NCI-H524 (cell line): ENCODE results near the gene RASGRP1.

Experiments
- DNase-seq, 2 experiments: peaks; one replicate each; lab custom pipeline; 2025; lab: John Stamatoyannopoulos, UW

RASGRP1 gene

DNA sequence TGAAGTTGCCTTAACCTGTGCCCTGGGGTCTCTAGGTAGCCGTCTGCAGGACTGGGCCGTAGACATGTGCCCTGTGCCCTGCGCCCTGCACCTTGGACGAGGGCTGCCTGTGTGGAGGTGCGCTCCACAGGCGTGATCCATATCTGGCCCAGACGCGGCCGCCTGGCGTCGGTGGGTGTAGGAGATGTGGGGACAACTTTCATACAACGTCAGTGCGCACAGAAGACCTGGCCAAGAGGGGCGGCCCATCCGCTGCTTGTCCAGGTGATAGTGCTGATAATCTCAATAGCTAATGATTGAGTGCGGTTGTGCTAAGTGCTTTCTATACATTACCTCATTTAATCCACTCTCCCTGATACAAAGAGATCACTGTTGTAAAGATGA lies 665 bp upstream of the RASGRP1 start:
- DNase-seq = no peak

DNA sequence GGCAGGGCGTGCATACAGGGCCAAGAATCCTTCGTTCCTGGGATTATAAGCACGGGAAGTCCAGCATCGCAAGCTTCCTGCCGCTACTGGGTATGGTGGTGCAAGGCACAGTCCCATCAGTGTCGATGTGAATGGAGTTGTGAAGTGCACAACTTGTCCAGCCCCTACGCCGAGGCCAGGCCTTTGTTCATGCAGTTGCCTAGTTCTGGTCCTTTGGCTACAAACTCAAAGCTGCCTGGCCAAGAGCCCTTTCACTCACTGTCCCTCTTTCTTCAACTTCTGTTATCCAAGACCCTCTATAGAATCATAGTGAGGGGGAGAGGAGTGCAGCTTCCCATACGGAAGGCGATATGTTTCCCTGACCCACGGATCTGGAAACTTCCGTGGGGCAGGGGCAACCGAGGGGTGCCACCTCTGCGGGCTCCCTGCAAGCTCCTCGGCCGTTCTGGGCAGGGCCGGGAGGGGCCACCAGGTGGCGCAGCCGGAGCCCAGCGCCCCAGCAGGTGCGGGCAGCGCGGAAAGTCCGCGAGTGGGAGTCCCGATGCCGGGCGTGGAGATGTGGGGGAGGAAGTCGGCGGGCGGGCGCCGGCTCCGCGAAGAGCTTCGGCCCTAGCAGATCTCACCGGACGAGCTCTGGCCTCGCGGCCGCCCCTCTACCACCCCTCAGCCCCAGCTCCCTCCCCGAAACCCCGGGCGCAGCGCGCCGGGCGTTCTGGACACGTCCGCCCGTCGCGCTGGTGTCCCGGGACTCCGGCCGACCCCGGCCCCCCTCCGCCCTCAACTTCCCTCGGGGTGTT lies 693 bp downstream of the RASGRP1 start:
- DNase-seq = peak; percentile 16 to 65

- DNase-seq = no peak
Observed at GRCh38 chr15:38562278-38562677, 2.3 kb downstream of the RASGRP1 start.

- no peak for DNase-seq
Observed at GRCh38 chr15:38560456-38560926, 4.1 kb downstream of the RASGRP1 start.

GRCh38 chr15:38559636-38560307 lies 4.8 kb downstream of the RASGRP1 start:
- no peak for DNase-seq

DNA sequence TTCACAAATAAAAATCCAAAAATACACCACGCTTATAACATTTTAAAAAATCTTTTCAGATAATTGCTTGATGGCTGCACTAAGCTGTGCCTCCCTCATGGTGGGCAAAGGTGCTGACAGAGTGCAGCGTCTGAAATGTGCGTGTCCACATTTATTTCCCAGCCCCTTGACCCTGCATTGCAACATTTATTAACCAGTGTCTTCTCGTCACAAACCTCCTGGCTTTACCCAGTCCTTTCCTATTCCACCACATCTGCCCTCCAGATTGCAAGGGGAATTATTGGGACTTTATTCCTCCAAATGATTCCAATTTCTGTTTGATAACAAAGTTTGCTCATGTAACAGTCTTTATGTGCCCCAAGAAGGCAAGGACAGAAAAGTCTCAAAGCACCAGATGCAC lies 5.5 kb downstream of the RASGRP1 start:
- no peak for DNase-seq

DNA sequence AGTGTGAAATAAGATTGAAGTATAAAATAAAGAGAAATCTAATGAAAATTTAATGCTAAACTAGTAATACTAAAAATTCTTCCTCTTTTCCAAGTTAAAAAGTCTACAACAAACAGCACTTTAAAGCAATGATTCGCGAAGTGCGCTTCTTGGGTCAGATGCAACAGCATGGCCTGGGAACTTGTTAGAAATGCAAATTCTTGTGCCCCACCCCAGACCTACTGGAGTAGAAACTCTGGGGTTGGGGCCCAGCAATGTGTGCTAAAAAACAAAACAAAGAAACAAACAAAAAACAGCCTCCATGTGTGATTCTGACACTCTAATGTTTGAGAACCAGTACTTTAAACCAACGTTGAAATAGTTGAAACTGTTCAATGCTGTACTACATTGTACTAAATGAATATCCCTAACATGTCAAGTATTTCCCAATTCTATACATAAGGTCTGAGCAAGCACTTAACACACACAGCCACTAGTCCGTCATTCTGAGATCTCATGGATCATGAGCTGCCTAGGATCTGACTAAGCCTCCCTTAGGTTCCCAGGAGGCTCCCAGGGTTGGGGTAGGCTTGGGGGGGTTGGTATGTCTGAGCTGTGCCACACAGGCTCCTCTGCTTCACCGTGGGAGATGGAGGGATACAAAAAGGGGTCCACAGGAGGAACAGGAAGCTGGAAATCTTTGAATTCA lies 6.1 kb downstream of the RASGRP1 start:
- no peak for DNase-seq

- no peak for DNase-seq
Observed at GRCh38 chr15:38557921-38558320, 6.7 kb downstream of the RASGRP1 start.

DNA sequence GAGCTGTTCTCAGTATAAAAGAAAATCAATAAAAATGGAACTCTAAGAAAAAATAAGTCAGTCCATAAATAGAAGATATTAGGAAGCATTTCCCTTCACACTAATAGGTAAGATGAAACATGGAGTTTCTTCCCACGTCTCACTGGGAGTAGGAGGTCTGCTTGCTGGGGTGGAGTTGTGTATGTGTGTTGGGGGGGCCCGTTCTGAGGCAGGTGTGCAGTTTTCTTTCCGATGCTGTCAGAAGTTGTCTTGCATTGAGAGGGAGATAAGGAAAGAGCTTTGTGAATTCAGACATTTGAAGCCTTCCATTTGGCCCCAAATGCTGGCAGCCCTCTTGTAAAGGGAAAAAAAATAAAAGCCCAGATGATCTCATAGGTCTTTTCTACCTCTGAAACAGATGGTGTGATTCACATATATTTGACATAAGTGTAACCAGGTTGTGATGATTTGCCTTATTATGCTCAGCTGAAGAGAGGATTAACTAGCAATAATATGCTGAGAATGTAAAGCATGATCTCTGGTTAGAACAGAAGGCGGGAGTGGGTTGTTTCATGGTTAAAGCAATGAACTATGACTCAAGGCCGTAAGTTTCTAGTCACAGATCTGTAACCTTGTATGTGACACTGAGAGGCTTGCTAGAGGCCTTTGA lies 8.8 kb downstream of the RASGRP1 start:
- peak; percentile 92 to 98 for DNase-seq

- no peak for DNase-seq
Observed at GRCh38 chr15:38554354-38554753, 10.3 kb downstream of the RASGRP1 start.

DNA sequence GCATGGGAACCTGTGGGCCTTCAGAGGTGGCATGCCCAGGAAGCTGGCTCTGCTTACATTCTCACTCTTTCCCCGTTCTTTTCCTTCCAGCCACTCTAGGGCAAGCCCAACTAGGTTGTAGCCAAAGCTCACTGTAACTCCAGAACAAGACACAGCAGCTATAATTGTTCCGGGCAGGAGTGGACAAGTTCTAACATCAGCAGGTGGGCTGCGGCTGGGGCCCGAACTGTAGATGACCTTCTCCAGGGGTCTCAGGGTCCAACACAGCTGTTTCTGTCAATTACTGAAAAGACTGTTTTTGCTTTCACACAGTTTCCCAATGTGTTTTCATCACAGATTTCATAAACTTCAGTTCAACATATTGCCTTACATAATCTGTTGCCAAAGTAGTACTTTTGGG lies 11.5 kb downstream of the RASGRP1 start:
- no peak for DNase-seq

DNA sequence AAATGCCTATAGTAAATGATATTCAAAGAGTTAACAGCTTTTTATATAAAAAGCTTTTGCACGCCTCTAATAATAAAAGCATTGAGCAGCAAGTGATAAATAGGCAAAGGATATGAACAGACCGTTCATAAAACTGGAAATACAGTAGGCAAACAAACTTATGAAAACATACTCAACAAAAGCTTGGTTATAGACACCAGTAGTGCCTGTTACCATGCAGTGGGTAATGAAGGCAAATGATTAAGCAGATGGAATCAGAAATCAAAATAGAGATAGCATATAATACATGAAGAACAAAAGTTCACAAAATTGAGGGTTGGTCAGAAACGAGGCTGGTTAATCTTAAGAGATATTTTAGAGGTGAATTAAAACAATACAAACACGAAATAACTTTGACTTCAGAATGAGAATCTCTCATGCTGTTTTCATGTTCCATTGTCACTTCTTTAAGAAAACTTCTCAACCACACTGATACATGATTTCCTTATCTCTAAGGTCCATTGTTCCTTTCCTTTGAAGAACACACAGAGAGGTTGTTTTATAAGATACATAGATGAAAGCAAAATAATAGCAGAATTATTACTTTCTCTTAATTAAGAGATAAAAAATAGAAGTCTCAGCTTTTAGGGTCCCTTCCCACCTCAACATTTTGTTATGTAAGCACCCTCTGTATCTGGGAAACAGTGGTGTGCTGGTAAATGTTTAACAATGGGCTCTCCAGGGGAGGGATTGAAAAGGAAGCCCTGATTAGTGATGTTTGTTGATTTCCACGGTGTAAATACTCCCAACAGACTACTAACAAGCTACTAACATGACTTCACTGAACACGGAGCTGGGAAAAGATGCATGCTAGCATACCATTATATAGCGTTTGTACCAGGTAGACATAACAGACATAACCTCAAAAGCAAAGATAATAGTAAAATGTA lies 12.6 kb downstream of the RASGRP1 start:
- DNase-seq = no peak

- no peak for DNase-seq
Observed at GRCh38 chr15:38549222-38549621, 15.4 kb downstream of the RASGRP1 start.

GRCh38 chr15:38547255-38547997 lies 17.2 kb downstream of the RASGRP1 start:
- no peak for DNase-seq

GRCh38 chr15:38545179-38545578 lies 19.4 kb downstream of the RASGRP1 start:
- no peak for DNase-seq

DNA sequence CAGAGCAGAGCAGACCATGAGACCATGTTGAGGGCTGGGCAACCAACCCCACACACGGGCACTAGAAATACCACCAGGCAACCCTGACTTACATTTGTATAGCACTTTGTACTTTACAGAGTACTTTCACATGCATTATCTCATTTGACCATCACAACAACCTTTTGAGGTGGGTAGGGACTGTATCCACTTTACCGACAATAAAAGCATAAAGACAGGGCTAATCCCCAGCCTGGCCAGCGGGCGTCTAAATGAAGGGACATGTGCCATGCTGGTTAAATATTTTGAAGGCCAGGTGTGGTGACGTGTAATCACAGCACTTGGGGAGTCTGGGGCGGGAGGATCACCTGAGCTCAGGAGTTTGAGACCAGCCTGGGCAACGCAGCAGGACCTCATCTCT lies 23.6 kb downstream of the RASGRP1 start:
- no peak for DNase-seq

GRCh38 chr15:38540510-38540909 lies 24.1 kb downstream of the RASGRP1 start:
- DNase-seq = peak in 1 of 2 experiments; percentile 44

- DNase-seq = no peak
Observed at GRCh38 chr15:38539008-38539343, 25.6 kb downstream of the RASGRP1 start.

GRCh38 chr15:38538328-38539007 lies 26.1 kb downstream of the RASGRP1 start:
- no peak for DNase-seq

GRCh38 chr15:38536201-38536676 lies 28.4 kb downstream of the RASGRP1 start:
- no peak for DNase-seq
